AG20443 (cell line): ENCODE data around the gene IRF4.

Source experiments
- DNase-seq: peaks from one replicate; pipeline ENCODE4 v3.0.0; 2012; ENCODE audit warnings: low spot score, mixed read lengths

IRF4 gene

DNA sequence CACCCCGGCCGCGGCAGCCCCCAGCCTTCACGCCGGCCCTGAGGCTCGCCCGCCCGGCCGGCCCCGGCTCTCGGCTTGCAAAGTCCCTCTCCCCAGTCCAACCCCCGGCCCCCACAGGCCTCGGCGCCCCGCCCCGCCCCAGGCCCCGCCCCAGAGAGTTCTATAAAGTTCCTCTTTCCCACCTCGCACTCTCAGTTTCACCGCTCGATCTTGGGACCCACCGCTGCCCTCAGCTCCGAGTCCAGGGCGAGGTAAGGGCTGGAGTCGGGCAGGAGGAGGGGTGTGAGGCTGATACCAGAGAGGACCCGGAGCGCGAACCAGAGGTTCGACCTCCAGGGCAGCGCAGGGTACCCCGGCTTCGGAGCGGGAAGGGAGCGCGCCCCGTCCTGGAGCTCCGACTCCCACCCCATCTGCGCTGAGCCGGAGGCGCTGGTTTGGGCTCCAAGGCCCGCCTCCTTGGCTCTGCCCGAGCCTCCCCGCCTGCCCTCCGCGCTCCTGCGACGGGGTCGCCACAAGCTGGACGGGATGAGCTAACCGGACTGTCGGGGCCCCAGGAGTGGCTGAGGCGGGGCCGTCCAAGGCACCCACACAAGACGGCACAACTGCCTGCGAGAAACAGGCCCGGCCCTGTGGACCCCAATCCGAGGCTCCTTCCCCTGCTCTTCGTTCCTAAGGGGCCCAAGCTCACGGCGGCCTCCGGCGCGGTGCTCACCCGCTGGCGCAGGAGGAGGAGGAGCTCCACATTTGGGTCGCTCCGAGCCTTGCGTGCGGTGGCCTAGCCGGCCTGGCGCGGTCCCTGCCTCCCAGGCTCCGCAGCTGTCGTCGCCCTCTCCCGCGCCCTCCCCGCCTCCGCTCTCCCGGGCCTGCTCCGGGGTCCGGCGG, at the start of gene IRF4:
Gene IRF4, plus strand, starts transcription at position 194 of the 882 bp plus-strand sequence. CDS start 1,401 bp downstream, outside the sequence.
- DNase-seq: no peak

DNA sequence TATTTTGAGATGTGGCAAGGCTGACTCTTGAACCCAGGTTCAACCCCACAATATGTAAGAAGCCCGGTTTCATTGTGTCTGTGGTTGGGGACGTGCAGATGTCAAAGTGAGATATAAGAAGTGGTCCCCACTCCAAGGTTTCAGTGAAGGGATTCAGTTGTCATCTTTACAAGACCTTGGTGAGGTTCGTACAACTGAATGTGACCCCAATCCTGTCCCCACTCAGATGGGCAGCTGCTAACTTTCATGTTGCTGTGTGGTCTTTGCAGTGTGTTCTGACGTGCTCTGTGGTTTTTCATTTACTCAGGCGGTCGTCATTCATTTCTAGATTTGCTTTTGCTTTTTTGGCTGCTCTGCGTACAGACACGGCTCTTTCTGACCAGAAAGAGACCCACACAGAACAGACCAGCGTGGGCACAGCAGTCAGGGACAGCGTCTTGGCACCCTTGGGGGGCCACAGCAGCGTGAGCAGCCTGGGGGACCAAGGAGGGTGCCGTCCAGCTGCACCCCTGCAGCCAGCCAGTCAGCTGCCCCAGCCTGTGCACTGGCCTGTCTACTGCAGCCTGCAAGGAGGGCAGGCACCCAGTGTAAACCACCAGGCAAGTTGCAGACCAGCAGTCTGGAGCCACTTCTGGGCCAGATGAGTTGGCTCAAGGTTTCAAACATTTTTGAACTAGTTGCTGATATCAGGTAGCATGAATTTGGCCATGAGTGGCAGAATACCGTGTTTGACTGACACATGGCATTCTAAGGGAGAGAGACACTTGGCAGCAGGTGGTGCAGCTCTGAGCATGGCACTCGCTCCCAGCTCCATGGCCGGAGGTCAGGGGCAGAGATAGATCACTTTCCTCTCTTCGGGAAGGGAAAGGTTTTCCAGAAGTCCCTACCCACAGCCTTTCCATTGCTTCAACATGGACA, 49.4 kb upstream of the IRF4 start:
- DNase-seq: no peak

DNA sequence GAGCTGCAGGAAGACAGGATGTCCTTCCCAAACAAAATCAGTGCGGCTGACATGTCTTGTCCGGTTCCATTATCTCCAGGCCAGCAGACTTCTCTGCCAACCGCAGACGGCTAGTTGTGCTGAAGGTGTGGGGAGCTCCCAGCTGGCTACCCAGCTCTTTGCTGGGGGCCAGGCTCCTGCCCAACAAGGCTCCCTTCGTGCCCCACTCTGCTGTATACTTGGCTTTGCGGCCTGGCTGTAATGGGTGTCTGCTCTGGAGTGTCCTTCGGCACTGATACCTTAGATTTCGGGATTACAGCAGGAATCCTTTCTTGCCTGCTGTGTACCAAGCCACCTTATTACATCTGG, 48.7 kb upstream of the IRF4 start:
- DNase-seq: no peak

DNA sequence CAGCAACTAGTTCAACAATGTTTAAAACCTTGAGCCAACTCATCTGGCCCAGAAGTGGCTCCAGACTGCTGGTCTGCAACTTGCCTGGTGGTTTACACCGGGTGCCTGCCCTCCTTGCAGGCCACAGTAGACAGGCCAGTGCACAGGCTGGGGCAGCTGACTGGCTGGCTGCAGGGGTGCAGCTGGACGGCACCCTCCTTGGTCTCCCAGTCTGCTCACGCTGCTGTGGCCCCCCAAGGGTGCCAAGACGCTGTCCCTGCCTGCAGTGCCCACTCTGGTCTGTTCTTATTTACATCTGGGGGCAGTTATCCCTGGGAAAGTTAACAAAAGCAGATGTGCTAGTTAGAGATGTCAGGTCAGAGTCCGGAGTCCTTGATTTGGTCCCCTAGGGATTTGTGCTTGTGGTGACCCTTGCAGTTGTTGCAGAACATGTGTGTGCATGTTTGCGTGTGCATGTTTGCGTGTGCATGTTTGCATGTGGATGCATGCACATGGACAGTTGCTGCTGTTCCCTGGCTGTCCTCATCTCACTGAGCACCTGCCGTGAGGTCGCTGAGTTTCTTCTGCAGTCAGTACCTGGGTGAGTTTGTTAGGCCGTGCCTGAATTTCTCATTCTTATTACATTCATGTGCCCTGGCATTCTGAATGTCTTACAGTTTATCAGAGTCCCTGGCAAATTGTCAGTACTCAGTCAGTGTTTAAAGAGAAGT, 48.2 kb upstream of the IRF4 start:
- no peak for DNase-seq

DNA sequence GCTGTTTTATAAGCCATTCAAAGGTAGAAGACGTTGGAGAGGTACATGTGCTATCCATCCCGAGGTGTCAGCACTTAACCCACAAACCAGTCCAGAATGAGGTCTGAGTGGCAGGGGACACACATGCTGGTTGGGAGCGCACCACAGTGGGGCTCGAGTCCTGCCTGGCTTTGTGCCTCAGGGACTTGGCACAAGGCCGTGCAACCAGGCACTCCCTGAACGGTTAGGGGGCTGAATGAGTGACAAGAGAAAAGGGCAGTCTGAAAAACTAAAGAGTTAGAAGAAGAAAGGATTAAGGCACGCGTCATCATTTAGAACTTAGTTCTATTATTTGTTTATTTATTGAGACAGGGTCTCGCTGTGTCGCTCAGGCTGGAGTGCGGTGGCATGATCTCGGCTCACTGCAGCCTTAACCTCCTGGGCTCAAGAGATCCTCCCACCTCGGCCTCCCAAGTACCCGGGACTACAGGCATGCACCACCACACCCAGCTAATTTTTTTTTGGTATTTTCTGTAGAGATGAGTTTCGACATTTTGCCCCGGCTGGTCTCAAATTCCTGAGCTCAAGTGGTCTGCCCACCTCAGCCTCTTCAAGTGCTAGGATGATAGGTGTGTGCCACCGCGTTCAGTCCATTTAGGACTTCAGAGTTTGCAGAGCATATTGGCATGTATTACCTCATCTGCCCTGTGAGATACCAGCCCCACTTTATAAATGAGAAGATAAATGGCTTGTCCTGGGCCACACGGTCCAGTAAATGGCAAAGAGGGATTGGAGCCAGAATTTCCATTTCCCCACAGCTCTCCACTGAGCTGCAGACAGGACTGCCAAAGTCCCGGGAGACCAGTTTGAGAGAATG, 47.4 kb upstream of the IRF4 start:
- DNase-seq: no peak

DNA sequence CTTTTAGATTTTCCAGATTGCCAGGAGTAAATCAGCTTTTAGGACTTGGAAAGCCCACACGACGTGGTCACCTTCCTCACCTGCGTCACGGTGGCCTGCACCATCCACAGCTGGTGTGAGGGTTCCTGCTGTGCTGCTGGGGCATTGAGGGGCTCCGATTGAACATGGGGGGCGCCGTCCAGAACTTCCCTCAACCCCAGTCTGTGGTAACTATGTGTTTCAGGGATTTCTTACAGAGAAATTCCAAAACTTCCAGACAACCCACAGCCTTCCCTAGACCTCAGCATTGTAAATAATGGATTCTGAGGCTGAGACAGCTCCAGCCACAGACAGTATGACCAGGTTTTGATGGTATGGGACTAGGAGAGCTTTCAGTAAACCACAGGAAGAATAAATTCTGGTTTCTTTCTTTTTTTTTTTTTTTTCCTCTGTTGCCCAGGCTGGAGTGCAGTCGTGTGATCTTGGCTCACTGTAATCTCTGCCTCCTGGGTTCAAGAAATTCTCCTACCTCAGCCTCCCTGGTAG, 46.7 kb upstream of the IRF4 start:
- no peak for DNase-seq

DNA sequence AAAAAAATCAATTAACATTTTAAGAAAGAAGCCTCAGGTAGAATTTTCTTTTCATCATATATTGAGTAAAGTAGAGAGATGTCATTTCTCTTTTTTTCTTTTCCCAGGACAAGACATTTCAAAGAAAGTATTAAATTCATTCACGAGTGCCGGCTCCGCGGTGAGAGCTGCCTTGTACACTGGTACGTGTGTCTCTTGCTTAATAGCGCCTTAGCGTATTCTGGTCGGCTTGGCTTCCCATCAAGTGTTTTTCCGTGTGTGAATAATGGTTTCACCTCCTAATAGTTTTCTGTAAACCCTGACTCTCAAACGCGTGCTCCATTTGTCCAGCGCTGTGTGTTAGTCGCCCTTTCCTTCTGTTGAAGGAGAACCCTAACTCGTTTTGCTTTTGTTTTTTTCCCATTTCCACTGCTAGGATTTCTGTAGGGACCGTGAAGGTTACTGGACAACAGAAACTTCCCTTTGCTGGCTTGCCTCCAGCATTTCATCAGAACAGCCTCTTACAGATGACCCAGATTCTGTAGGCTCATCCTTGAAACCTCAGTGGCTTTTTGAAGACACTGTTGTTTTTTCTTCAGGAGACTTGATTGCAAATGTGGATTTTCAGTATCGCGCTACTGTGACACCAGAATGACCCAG, 45.7 kb upstream of the IRF4 start:
- no peak for DNase-seq

DNA sequence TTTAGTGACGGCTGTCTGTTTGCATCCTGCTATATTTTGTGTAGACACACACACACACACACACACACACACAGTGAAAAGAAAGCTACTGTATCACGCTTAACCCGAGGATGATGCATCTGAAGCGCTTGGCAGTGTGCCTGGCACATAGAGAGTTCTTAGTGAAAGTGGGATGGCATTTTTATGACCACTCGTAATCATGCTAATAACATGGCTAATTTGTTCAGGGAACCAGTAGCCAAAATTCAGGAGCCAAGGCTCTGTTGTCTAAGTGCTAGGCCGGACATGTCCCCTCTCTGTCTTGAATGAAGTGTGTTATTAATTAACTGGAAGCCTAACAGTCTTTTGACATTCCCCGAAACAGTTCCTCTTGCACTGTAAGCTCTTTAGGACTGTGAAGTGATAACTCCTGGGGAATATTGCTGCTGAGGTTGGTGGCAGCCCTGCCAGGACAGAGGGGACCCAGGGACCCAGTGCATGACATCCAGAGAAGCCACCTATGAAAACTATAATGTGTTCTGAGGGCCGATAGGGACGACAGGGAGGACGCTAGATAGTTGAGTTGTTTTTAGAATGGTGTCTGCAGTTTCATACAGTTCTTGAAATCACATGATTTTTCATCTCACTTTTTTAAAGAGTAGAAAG, 45.0 kb upstream of the IRF4 start:
- DNase-seq: no peak

DNA sequence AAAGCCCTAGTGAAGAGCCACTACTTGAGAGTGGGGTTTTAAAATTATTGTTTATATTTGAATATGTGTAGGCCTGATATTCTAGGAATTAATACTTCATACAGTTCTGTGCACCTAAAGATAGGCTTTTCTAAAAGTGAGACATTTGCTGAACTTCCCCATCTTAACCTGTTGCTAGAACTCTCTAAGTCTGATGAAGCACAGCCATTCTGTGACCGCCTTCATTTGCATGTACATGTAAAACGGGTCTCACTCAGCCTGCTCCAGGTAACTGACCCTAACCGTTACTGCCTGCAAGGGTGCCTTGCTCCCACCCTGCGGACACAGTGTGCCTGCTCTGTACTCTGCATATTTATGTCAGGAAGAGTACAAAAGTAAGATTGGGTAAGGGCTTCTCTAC, 44.3 kb upstream of the IRF4 start:
- no peak for DNase-seq

DNA sequence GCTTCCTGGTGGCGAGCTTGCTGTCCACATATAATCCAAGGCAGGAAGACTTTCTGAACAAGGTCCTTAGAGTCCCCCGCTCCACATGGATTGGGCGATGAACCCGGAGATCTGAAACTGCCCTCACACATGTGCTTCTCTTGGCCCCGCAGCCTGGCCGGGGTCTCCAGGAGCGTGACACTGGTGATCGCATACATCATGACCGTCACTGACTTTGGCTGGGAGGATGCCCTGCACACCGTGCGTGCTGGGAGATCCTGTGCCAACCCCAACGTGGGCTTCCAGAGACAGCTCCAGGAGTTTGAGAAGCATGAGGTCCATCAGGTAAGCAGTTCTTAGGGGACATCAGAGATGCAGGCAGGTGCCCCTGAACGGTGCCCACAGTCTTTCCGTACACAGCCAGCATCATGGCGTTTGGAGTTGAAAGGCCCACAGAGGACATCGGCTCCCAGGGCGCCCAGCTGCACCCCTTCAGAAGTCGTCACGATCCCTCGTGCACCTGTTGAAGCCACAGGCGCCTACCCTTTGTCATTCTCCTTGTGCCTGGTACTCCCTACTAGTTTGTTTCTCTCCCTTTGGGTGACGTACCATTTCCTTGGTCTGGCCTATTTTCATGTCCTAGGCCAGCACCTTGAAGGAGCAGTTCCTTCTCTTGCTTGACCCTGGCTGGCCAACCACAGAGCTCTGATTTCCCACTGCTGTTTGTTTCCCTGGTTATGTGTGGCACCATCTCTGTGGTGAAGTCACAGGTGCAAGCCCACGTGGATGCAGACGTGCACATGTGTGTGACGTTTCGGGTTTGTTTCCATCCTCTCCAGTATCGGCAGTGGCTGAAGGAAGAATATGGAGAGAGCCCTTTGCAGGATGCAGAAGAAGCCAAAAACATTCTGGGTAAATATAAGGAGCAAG, 43.3 kb upstream of the IRF4 start:
- no peak for DNase-seq

DNA sequence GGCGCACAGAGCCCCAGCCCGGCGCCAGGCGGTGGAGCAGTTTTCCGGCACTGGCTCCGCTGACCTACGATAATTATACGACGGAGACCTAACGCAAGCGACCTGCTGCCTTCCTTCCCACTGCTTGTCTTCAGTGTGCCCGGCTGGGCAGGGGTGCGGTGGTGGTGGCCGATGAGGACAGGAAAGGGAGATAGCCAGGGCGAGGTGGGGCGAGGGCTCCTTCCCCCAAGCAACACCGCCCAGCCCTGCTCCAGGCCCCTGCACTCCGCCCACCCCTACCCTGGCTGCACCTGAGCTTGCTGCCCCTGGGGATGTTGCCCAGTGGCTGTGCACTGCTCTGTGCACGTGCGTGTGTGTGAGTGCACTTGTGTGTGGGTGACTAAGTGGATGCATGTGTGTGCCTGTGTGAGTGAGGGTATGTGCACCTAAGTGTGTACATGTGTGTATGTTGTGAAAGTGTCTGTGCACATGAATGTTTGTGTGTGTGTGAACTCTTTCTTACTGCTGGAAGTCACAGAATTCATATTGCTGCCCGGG, 42.6 kb upstream of the IRF4 start:
- DNase-seq: no peak

DNA sequence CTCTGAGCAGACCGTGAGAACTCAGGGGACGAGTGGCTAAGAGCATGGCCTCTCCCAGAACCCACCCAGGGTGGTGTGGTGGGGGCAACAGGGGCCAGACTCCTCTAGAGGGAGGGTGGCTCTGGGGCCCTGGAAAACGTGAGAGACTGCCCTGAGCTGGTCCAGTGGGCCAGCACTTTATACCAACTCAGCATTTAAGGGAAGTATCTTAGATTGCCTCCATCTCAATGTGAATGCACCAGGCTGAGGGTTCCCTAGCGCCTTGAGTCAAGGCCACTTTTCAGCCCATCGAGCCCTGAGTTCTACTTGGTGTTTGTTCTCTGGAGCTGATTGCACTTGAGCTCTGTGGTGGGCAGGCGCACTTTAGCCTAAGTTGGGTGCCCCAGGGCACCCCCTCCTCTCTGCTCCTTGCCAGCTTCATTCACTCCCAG, 42.0 kb upstream of the IRF4 start:
- no peak for DNase-seq

DNA sequence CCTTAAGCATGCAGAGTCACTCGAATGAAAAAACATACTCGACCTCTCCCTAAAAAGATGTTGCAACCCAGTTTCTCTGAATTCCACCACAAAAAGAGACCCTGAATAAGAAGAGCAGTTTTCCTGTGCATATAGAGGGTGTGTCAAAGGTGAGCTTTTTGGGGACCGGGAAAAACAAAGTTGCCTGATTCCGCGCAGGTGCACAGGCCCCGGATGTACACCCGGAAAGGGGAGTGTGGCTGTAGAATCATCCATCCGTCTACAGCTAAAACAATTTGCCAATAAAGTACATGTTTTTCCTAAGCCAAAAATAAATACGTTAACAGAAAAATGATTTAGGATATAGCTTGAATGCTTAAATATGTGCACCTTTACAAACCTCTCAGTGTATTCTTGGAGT, 41.2 kb upstream of the IRF4 start:
- DNase-seq: no peak

DNA sequence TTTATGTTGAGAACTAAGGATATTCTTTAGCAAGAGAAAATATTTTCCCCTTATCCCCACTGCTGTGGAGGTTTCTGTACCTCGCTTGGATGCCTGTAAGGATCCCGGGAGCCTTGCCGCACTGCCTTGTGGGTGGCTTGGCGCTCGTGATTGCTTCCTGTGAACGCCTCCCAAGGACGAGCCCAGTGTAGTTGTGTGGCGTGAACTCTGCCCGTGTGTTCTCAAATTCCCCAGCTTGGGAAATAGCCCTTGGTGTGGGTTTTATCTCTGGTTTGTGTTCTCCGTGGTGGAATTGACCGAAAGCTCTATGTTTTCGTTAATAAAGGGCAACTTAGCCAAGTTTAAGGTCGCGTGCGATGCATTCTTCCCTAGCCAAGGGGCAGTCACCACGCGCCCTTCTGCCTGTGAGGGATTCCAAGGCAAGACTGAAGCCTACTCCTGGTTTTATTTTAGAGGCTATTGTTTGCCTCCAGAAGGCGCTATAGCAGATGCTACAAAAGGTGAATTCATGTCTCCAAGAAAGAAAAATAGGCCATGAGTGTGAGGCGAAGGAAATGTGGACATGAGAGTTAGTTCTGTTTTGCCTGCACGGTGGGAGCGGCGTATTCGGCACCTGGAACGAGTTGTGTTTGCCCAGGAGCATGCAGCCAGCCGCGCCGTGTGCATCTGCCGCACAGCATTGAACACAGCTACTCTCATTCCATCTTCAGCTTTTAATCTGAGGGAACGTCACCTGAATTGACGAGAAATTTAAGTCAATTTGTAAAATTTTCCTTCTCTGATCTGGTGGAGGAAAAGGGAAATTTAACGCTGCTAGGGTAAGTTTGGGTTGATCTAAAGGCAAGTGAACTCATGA, 40.3 kb upstream of the IRF4 start:
- DNase-seq: no peak

DNA sequence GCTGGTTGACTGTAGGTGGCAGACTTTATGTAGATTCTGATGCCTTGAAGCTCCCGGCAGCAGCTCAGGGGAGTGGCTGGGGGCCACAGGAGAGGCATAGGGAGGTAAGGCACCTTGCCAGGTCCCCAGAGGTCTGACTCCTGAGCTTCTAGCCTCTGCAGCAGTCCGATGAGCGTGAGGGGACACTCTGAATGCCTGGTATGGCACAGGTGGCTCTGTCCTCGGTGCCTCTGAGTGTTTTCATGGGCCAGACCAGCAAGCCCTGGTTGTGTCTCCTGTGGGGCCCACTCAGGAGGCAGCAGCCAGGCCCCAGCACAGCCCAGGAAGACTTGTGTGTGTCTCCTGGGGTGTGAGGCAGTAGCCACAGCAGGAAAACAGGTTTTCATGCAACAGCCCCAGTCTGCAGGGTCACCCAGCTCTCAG, 39.7 kb upstream of the IRF4 start:
- no peak for DNase-seq

DNA sequence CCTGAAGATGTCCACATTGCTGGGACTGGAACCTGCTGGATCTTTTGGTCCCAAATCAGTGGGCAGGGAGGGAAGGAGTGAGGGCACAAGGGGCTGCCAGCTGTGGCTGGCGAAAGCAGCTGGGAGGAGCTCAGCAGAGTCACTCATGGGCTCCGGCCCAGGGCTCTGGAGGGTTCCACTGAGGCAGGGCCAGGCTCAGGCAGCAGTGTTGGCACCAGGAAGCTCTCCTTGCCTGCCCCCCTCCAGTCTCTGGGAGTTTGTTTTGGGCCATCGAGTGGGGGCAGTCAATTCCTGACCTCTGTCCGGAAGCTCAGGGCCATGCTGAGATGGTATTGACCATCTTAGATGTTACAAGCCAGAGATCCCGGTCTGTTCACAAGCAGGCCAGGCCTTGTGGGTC, 39.1 kb upstream of the IRF4 start:
- no peak for DNase-seq

DNA sequence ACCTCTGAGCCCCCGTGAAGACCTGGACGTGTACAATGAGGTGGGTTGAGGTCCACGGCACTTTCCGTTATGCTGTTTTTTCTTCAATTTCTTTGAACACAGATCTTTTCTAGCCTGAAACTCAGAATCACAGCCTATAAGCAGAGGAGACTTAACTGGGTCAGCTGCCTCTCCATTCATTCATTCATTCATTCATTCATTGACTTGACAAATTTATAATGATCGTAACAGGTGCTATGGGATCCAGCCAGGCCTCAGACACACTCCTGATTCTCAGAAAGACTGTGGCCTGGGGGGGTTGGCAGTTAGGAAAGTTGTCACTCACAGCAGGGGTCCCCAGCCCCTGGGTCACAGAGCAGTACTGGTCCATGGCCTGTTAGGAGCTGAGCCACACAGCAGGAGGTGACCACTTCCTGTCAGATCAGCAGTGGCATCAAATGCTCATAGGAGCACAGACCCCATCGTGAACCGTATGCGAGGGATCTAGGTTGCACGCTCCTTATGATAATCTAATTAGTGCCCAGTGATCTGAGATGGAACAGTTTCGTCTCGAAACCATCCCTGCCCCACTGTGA, 38.6 kb upstream of the IRF4 start:
- no peak for DNase-seq
